Stimulated activated CD8-positive, alpha-beta memory T cell treated with anti-CD3 and anti-CD28 coated beads, Interleukin-2, amount 100 ng/mL, for 1 hour (primary cell): ENCODE data around the gene NCDN.

ENCODE experiments used
- DNase-seq, 2 donors: peaks; one replicate each; pipeline ENCODE4 v3.0.0-alpha.2; 2020; ENCODE audit warnings: low read depth in 2 of 2

NCDN gene

DNA sequence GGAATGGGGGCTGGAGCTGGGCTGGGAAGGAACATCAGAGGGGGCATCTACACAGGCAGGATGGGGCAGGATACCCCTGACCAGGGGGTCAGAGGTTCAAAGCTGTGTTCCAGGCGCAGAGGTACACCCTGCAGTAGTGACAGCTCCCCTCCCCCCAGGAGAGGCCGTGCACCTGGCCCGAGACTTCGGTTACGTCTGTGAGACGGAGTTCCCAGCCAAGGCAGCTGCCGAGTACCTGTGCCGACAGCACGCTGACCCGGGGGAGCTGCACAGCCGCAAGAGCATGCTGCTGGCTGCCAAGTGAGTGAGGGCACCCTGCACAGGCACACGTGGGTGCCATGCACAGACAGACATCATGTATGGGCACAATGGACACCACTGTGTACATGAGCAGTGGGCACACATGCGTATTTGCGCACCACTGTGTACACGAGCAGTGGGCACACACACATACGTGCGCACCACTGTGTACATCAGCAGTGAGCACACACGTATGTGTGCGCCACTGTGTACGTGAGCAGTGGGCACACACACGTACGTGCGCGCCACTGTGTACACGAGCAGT lies 33.0 kb downstream of the NCDN start:
- no peak for DNase-seq

DNA sequence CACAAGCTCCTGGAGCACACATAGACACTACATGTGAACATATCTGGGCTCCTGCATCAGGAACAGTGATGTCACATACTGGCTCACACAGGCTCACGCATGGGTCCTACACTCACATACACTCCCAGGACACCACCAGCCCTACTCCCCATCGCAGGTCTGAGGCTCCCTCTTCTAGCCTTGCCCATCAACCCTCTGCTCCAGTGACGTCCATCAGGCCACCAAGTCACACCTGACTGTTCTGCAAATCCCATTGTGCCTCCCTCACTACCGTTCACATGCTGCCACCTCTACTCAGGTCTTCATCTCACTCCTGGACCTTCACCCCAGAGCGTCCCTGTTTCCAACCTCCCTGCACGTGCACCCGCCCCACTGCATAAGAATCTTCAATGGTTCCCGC lies 33.6 kb downstream of the NCDN start:
- DNase-seq = no peak

DNA sequence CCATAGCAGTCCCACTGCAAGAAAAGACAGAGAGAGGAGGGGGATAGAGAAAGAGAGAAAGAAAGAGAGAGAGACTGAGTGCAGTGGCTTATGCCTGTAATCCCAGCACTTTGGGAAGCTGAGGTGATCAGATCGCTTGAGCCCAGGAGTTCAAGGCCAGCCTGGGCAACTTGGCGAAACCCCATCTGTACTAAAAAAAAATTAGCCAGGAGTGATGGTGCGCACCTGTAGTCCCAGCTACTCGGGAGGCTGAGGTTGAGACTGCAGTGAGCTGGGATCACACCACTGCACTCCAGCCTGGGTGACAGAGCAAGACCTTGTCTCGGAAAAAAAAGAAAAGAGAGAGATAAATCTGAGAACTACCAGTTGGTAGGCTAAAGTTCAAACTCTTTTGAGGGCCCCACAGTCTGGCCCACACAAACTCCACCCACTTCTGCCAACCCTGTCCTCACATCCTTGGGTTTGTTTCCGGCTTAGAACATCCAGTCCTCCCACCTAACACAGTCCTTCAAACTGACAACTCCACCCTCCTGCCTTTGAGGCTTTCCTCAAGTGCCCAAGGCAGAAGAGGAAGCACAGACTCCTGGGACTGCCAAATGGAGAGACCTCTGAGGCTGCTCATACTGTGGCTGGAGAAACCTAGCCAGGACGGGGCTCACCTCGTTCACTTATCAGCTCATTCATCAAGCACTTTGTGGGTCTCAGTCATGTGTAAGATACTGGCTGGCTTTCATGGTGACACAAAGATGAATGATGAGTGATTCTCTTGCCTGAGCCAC lies 35.6 kb downstream of the NCDN start:
- no peak for DNase-seq

DNA sequence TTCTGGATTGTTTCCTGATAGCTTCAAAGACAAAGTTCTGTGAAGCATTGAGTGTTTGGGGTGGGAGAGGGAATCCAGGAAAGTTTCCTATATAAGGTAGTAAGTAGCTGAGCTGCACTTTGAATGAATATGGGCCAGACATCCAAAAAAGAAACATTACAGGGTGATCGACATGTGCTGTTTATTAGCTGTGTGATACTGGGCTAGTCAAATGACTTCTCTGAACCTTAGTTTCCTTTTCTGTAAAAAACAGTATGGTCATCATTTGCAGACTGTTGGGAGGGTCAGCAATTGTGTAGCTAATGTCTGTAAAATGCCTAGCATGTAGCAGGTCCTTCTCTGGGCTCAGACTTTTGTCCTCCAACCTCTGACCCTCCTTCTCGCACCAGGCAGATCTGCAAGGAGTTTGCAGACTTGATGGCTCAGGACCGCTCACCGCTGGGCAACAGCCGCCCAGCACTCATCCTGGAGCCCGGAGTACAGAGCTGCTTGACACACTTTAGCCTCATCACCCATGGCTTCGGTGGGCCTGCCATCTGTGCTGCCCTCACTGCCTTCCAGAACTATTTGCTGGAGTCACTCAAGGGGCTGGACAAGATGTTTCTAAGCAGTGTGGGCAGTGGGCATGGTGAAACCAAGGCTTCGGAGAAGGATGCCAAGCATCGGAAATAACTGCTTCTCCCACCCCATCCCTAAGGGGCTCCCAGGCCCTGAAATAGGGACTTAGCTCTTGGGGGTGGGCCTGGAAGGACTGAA lies 36.6 kb downstream of the NCDN start:
- no peak for DNase-seq

DNA sequence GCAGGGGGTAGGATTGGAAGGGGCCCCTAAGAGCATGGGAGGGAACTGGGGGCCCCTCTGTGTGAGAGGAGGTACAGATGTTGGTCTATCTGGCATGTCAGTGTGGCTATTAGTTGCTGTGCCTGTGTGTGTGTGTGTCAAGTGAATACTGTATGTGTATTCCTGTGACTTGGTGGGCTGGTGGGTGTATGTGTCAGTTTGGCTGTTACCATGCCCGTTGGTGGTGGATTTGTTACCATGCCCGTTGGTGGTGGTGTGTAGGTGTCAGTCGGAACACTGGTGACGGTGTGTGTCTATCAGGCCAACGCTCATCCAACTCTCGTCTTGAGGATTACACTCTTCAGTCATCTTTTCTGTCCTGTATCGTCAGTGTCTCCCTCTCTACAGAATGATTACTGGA lies 38.1 kb downstream of the NCDN start:
- no peak for DNase-seq

DNA sequence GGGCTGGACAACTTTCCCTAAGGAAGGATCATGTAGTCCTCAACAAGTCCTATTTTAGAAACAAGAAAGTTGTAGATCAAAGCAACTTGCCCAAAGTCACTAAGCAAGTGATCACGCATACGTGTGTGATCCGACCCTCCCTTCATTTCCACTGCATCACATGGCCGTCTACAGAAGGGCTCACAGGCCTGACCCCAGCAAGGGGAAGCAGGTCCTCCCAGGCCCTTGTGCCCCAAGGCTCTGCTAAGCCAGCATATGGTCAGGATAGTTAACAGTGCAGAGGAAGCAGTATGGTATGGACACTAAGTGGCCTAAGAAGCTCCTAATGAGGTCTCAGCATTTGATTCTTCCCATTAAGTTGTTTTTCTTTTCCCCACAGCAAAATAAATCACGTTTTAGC lies 40.3 kb downstream of the NCDN start:
- DNase-seq = no peak

DNA sequence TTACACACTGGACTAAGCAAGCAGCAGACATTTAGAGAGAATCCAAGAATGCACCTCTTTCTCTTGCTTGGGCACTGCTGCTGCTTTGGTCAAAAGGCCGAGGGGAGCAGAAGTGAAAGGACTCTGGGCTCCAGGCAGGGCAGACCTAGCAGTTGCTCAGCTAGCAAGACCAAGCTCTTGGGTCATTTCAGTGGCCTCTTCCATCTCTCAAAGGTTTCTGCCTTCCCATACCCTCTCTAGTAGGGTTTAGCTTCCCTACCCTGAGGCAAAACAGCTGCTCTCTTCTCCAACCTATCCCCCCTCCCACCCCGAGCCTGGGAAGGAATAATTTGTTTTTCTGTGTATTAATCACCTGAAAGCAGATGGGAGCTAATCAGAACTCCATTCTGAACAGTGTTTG lies 41.3 kb downstream of the NCDN start:
- no peak for DNase-seq

DNA sequence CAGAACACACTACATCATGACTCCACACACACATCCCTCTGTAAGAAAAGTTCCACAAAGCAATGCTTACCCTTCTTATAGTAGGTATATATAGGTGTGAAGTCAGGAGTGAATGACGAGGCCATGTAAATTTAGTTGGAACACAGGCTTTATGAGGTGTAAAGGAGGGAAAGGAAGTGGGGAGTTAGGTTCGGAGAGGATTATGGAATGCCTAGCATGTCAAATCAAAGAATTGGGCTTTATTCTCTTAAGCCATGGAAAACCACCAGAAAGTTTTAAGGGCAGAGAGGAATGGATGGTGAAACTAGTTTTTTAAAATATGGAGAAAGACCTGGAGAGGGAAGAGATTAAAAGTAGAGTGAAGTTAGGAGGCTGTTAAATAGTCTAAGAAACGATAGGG lies 41.8 kb downstream of the NCDN start:
- no peak for DNase-seq

DNA sequence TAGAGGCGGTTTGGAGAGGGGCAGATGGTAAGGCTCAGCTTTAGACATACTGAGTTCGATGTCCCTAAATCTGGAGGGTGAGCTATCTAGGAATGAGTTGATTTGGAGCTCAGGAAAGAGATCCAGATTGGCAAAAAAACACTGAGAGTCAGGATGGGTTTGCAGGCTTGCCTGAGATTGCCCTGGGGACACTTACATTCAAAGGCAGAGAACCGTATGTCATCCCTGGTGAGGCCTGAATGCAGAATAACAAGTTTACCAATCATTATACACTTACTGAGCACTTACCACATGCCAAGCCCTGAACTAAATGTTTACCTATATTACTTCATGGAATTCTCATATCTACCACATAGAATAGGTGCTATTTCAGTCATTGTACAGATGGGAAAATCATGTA lies 43.0 kb downstream of the NCDN start:
- DNase-seq = no peak

DNA sequence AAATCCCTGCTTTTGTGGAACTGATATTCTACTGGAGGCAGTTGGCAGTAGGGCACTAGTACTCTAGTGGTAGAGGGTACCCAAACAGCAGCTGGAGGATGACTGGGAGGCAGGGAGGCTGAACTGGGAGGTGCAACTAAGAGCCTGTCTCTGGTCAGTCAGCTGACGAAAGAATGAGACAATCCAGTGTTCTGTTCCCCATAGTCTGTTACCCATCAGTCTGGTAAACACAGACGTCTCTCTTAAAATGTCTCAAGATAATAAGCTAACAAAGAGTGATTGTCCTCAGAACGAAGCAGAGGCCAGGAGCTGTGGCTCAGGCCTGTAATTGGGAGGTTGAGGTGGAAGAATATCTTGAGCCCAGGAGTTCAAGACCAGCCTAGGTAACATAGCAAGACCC lies 45.9 kb downstream of the NCDN start:
- no peak for DNase-seq

DNA sequence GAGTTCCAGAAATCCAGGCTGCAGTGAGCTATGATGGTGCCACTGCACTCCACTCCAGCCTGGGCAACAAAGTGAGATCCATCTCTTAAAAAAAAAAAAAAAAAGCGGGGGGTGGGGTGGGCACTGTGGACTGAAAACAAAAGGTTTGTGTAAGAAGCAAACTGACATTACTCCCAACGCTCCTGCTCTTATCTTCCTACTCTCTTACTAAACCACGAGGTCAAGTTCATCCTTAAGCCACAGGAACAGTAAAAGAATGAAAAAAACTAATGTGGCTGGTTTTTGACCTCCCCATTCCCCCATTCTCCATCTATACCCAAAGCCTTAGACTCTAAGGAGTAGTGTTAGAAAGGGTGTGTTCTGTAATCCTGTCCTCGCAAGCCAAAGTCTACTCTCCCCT lies 46.3 kb downstream of the NCDN start:
- no peak for DNase-seq

DNA sequence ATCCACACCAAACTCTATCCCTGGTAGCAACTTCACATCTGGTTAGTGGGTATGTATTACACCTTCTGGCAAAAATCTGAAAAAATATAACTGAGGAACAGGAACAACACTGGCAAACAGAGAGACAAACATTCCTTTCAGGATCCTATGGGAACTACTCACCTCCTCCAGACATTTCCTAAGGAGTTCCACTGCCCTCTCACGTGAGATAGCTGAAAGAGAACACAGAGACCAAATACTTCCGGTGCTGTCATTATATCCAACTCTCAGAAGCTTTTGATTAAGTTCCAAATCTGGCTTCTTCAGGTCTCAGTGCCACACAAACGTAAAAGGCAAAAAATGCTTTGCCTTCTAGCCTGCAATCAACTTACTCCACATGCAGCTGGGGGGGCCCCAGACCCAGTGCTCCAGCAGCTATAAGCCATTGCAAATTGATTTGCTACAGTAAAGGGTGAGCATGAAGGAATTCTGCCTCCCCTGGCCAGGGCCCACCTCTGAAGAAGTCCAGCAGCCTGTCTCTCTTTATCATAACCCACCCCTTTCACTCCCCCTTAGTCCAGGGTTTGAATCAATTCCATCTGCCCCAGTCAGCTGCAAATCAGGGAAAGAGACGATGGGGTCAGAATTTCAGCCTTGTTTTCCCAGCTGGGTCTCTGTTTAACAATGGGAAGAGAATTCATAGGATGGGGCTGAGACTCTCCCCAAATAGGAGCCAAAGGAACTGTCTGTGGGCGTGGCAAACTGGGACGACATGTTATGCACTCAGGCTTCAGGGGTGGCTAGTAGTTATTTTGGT lies 47.7 kb downstream of the NCDN start:
- DNase-seq = no peak

DNA sequence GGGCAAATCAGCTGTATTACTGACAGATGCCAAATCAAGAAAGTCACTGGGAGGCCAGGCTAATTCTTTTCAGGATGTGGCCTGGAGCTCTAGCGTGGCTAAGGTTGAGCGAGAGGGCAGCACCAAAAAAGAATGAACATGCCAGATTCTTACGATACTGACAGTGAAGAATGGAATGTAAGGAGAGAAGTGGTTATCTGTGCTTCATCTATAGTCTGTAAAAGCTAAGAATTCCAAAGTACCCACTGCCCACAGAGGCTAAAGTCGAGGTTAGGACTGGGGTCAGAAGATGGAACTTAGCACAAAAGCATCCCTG lies 48.2 kb downstream of the NCDN start:
- no peak for DNase-seq

DNA sequence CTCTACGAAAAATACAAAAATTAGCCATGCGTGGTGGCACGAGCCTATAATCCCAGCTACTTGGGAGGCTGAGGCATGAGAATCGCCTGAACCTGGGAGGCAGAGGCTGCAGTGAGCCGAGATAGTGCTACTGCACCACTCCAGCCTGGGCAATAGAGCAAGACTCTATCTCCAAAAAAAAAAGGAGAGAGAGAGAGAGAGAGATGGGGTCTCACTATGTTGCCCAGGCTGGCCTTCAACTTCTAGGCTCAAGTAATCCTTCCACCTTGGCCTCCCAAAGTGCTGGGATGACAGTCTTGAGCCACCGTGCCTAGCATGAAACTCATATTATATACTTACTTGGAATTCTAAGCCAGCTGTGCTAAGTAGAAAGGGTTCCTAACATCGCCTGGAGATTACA lies 54.1 kb downstream of the NCDN start:
- no peak for DNase-seq

DNA sequence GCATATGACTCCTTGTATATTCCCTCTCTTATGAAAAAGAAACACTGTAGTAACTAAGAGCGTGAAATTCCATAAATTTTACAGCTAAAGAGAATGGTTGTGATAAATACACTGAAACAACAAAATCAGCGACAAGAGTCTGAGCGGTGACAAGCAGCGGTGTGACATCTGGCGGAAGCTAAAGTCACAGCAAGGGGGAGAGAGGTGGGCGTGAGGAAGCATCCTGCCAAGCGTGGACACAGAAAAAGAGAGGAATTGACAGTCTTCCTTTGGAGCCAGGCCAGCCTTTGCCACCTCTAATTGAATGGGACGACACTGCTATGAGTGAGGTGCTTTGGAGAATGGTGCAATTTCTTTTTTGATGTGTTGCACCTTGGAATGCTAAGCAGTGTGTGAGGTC lies 57.8 kb downstream of the NCDN start:
- no peak for DNase-seq
